ENCODE data around the gene PPWD1. TPM values are rescaled to one million over a fixed set of nuclear protein-coding genes. Genes with fewer than 3 reads are reported as not detected.

Gene PPWD1
- total and polyA plus RNA-seq, 2 of the 13 experiments (the other 11 are each of a cell fraction or from before 2014, with no cell fraction given): 7.4 to 44.3 TPM

- TF ChIP-seq ATM (IDR thresholded peaks at IDR 0.05; ENCODE audit: borderline replicate concordance) (no peak), GLI4 (CRISPR knock-in tag; IDR thresholded peaks at IDR 0.05; ENCODE audit: borderline replicate concordance) (no peak), ARID2 (CRISPR knock-in tag; IDR thresholded peaks at IDR 0.05; ENCODE audit: borderline replicate concordance) (no peak), ZBTB44 (CRISPR knock-in tag; IDR thresholded peaks at IDR 0.05) (no peak), NCOR1 (IDR thresholded peaks at IDR 0.05; ENCODE audit: borderline replicate concordance, low read length) (no peak), ZNF292 (CRISPR knock-in tag; IDR thresholded peaks at IDR 0.05; ENCODE audit: borderline replicate concordance, low read depth) (no peak), ATF3 (CRISPR knock-in tag; IDR thresholded peaks at IDR 0.05) (no peak), HES4 (CRISPR knock-in tag; IDR thresholded peaks at IDR 0.05; ENCODE audit: borderline replicate concordance) (no peak), KLF6 (CRISPR knock-in tag; IDR thresholded peaks at IDR 0.05) (0 out of 2 replicates have a peak, but pooled peaks have one; percentile 53), BCL6 (CRISPR knock-in tag; IDR thresholded peaks at IDR 0.05) (no peak), ZNF512B (CRISPR knock-in tag; IDR thresholded peaks at IDR 0.05; ENCODE audit: borderline replicate concordance) (no peak), PHF8 (CRISPR knock-in tag; IDR thresholded peaks at IDR 0.05) (peak; percentile 81), SAP130 (CRISPR knock-in tag; IDR thresholded peaks at IDR 0.05; ENCODE audit: low read depth) (peak; percentile 86), FOXA3 (CRISPR knock-in tag; IDR thresholded peaks at IDR 0.05) (peak; percentile 8; the same call in 1 of the 2 replicates), KDM3A (CRISPR knock-in tag; IDR thresholded peaks at IDR 0.05; ENCODE audit: low read depth) (0 out of 2 replicates have a peak, but pooled peaks have one; percentile 59)
Observed at GRCh38 chr5:65624571-65625555, 61.8 kb downstream of the PPWD1 start, which contains the start of the genes SHLD3 and TRAPPC13 (continued).

All from HepG2 (cell line).